GM23338 (cell line): ENCODE measurements around the gene HHAT. TPM values are rescaled to one million over a fixed set of nuclear protein-coding genes. Genes with fewer than 3 reads are reported as not detected.

Source experiments
- ATAC-seq: fragments of 200-7000 bp; cut with Tn5 transposase; 3 replicates; pipeline ENCODE4 v1.9.1; 2020
- DNase-seq: peaks from one replicate; pipeline ENCODE4 v3.0.0-alpha.2; 2015; ENCODE audit warnings: low spot score
- H2AFZ ChIP-seq: fragments of 200-600 bp; sonication (generic); 2 replicates; pipeline ENCODE4 v1.8.0; 2016; ENCODE audit warnings: antibody characterized with exemption, mild to moderate bottlenecking, moderate library complexity
- H3F3A ChIP-seq: fragments of 200-600 bp; sonication (generic); replicated peaks from 2 replicates; pipeline ENCODE4 v1.8.0; 2017; ENCODE audit warnings: antibody characterized with exemption, mixed run types, low read depth
- H3K27ac ChIP-seq: fragments of 200-600 bp; sonication (generic); 2 replicates; pipeline ENCODE4 v1.6.1; 2016; ENCODE audit warnings: low read depth
- H3K27me3 ChIP-seq: fragments of 200-600 bp; sonication (generic); 2 replicates; pipeline ENCODE4 v1.8.0; 2016; ENCODE audit warnings: mild to moderate bottlenecking, mixed run types, moderate library complexity; ENCODE audit not compliant: insufficient read depth
- H3K36me3 ChIP-seq: fragments of 200-600 bp; sonication (generic); 2 replicates; pipeline ENCODE4 v1.8.0; 2016; ENCODE audit warnings: mild to moderate bottlenecking; ENCODE audit not compliant: insufficient read depth
- H3K4me1 ChIP-seq: fragments of 200-600 bp; sonication (generic); 2 replicates; pipeline ENCODE4 v1.8.0; 2016; ENCODE audit warnings: mild to moderate bottlenecking, moderate library complexity; ENCODE audit not compliant: insufficient read depth
- H3K4me2 ChIP-seq: fragments of 200-600 bp; sonication (generic); 2 replicates; pipeline ENCODE4 v1.7.1; 2017; ENCODE audit warnings: mixed run types
- H3K4me3 ChIP-seq: fragments of 200-600 bp; sonication (generic); 2 replicates; pipeline ENCODE4 v1.6.1; 2016; ENCODE audit warnings: mixed run types
- H3K79me2 ChIP-seq: fragments of 200-600 bp; sonication (generic); replicated peaks from 2 replicates; pipeline ENCODE4 v1.8.0; 2017; ENCODE audit warnings: mild to moderate bottlenecking; ENCODE audit not compliant: insufficient read depth
- H3K9me2 ChIP-seq: fragments of 200-600 bp; sonication (generic); 2 replicates; pipeline ENCODE4 v1.8.0; 2017; ENCODE audit not compliant: insufficient read depth
- H4K20me1 ChIP-seq: fragments of 200-600 bp; sonication (generic); replicated peaks from 2 replicates; pipeline ENCODE4 v1.8.0; 2017; ENCODE audit warnings: mild to moderate bottlenecking; ENCODE audit not compliant: insufficient read depth
- H3K27ac Mint-ChIP-seq: 2 replicates; pipeline ENCODE4 v1.8.0; 2020; ENCODE audit warnings: inconsistent platforms, mild to moderate bottlenecking, moderate library complexity, mixed read lengths
- H3K27me3 Mint-ChIP-seq: 3 replicates; pipeline ENCODE4 v1.8.0; 2022; ENCODE audit warnings: low read depth, mild to moderate bottlenecking, moderate library complexity, mixed read lengths, inconsistent platforms; ENCODE audit not compliant: insufficient read depth, poor library complexity
- H3K36me3 Mint-ChIP-seq: 3 replicates; pipeline ENCODE4 v1.8.0; 2021; ENCODE audit warnings: low read depth, mild to moderate bottlenecking, inconsistent platforms, moderate library complexity, mixed read lengths
- H3K4me1 Mint-ChIP-seq: 3 replicates; pipeline ENCODE4 v1.8.0; 2020; ENCODE audit warnings: mild to moderate bottlenecking, inconsistent platforms, mixed read lengths
- H3K4me3 Mint-ChIP-seq: 3 replicates; pipeline ENCODE4 v1.8.0; 2021; ENCODE audit warnings: moderate library complexity, mild to moderate bottlenecking, inconsistent platforms, mixed read lengths
- H3K9me3 Mint-ChIP-seq: 3 replicates; pipeline ENCODE4 v1.8.0; 2020; ENCODE audit warnings: moderate library complexity, mild to moderate bottlenecking, inconsistent platforms, mixed read lengths
- CTCF ChIP-seq, 2 experiments: fragments of 200-600 bp in 1 of 2; sonication (generic) in 1 of 2; conservative IDR thresholded peaks; 2 replicates each; pipeline versions ENCODE4 v1.5.1 to v1.6.1; 2016 to 2017; ENCODE audit warnings: antibody characterized with exemption in 2 of 2, low read depth in 2 of 2, mild to moderate bottlenecking in 2 of 2, moderate library complexity in 1 of 2
- EZH2 ChIP-seq: fragments of 200-600 bp; sonication (generic); IDR thresholded peaks from one replicate; pipeline ENCODE4 v1.8.0; 2017; ENCODE audit warnings: antibody characterized with exemption, mild to moderate bottlenecking, low read depth; ENCODE audit not compliant: unreplicated experiment
- EZH2phosphoT487 ChIP-seq: fragments of 200-600 bp; sonication (generic); IDR thresholded peaks from one replicate; pipeline ENCODE4 v1.8.1; 2018; ENCODE audit warnings: antibody characterized with exemption; ENCODE audit not compliant: unreplicated experiment
- ZNF114 ChIP-seq: fragments of 250-450 bp; sonication (Bioruptor Pico); IDR thresholded peaks from 2 replicates; pipeline ENCODE4 v1.5.0; 2020; ENCODE audit warnings: mild to moderate bottlenecking, moderate library complexity
- ZNF331 ChIP-seq: fragments of 250-450 bp; sonication (Bioruptor Pico); IDR thresholded peaks from 2 replicates; pipeline ENCODE4 v1.5.0; 2020; ENCODE audit warnings: low read depth, mild to moderate bottlenecking, moderate library complexity
- ZNF462 ChIP-seq: fragments of 250-450 bp; sonication (Bioruptor Pico); IDR thresholded peaks from 2 replicates; pipeline ENCODE4 v1.5.0; 2020; ENCODE audit warnings: mild to moderate bottlenecking, moderate library complexity
- polyA plus RNA-seq: library from polyadenylated mRNA; unstranded; fragments of >200 nt; fragmentation: Nextera tagmentation; extraction: Ambion mirVana; gene quantifications from 2 replicates; pipeline ENCODE4 v1.2.1, GENCODE V29; 2016
- total RNA-seq: library from RNA; depleted of rRNA; stranded (reverse); fragments of >200 nt; shearing (Covaris generic); gene quantifications from 2 replicates; pipeline ENCODE4 v1.2.3, GENCODE V29; 2014
- TF ChIP-seq, protein P1 (sequence below): IDR thresholded peaks from 2 replicates; pipeline ENCODE4 v1.6.1; 2016; ENCODE audit warnings: antibody characterized with exemption

The HHAT gene
- total and polyA plus RNA-seq, 2 experiments from 2014 or later, result 0.11 to 0.66 TPM

GRCh38 chr1:210428696-210429095 is 100.0 kb downstream of the HHAT start (continued):
- no peak for TF ChIP-seq ZNF462
- no peak for TF ChIP-seq ZNF331 (CRISPR knock-in tag)
- TF ChIP-seq CTCF (conservative IDR thresholded peaks at IDR 0.05; ENCODE audit: low read depth in 2 of 2), result no peak

DNA sequence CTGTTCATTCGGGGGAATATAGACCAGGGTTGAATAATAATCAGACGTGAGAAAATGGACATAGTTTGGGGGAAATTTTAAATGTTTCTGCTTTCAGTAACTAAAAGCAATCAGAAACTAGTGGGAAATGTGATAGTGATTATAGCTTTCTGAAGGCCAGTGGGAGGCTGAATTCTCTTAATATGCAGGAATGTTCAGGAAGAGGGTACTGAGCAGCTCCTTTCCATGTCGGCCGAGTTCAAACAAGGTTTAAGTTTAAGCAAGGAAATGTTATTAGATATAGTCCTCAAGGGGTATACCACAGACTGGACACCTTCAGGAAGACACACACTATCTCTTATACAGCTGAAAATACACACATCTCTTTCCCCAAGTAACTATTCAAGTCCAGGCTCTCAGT is 105.5 kb downstream of the HHAT start:
- Mint-ChIP-seq H3K4me3 (no peak overlapping the region), H3K36me3 (no peaks in the 10 kb centered on the region), H3K9me3 (no peaks in the 10 kb centered on the region), H3K27me3 (peaks cover 2% of the 10 kb centered on the region), H3K4me1 (peaks cover 6% of the 10 kb centered on the region), H3K27ac (no peak overlapping the region)
- no peaks in the 10 kb centered on the region for H3K79me2 ChIP-seq
- no peak overlapping the region for H2AFZ ChIP-seq
- H3K4me2 ChIP-seq, result no peak overlapping the region
- no peaks in the 10 kb centered on the region for H3K9me2 ChIP-seq
- H3K4me1 ChIP-seq, result peaks cover 7% of the 10 kb centered on the region; the same call in 1 of the 2 replicates
- H3K27me3 ChIP-seq, result no peaks in the 10 kb centered on the region
- H3K4me3 ChIP-seq, result no peak overlapping the region
- H3K36me3 ChIP-seq, result no peaks in the 10 kb centered on the region; the same call in 1 of the 2 replicates
- H4K20me1 ChIP-seq, result no peaks in the 10 kb centered on the region
- H3F3A ChIP-seq, result no peaks in the 10 kb centered on the region
- peak; percentile 57 for DNase-seq
- H3K27ac ChIP-seq, result no peak overlapping the region
- peak; percentile 75 for ATAC-seq
- TF ChIP-seq EZH2phosphoT487 (no peak), EZH2 (no peak), ZNF114 (CRISPR knock-in tag) (no peak), CTCF (conservative IDR thresholded peaks at IDR 0.05; ENCODE audit: low read depth in 2 of 2) (no peak), ZNF331 (CRISPR knock-in tag) (no peak)
- TF ChIP-seq, protein P1, sequence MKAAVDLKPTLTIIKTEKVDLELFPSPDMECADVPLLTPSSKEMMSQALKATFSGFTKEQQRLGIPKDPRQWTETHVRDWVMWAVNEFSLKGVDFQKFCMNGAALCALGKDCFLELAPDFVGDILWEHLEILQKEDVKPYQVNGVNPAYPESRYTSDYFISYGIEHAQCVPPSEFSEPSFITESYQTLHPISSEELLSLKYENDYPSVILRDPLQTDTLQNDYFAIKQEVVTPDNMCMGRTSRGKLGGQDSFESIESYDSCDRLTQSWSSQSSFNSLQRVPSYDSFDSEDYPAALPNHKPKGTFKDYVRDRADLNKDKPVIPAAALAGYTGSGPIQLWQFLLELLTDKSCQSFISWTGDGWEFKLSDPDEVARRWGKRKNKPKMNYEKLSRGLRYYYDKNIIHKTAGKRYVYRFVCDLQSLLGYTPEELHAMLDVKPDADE, result no peak
